Common myeloid progenitor, CD34-positive (primary cell): ENCODE data around the gene CYP27A1.

Experiments
- CTCF ChIA-PET: fragments of 350-600 bp; sonication (Branson Sonifier 250); formaldehyde crosslinking; loops from one replicate; lab custom pipeline; 2021; ENCODE audit warnings: antibody characterized with exemption; lab: Charles Lee
- POLR2A ChIA-PET: fragments of 350-600 bp; sonication (Branson Sonifier 250); formaldehyde crosslinking; loops from one replicate; lab custom pipeline; 2021; ENCODE audit warnings: antibody characterized with exemption; lab: Charles Lee
- DNase-seq, 3 donors: peaks; one replicate each; pipeline versions ENCODE4 v3.0.0 to v3.0.0-alpha.2; 2013
- H3K27ac ChIP-seq, 2 experiments: 1 replicate in 1 of 2; 2 replicates in 1 of 2; pipeline ENCODE4 v1.7.0; 2013; ENCODE audit warnings: inconsistent platforms in 2 of 2, low read length in 2 of 2, mild to moderate bottlenecking in 2 of 2, low read depth in 1 of 2, moderate library complexity in 1 of 2; ENCODE audit not compliant: severe bottlenecking in 2 of 2, insufficient read depth in 1 of 2, poor library complexity in 1 of 2
- H3K27me3 ChIP-seq, 5 experiments: replicated peaks in 2 of 5; 1 replicate in 3 of 5; 2 replicates in 2 of 5; pipeline versions ENCODE4 v1.6.1 to v1.7.0; 2013; ENCODE audit warnings: low read length in 4 of 5, mild to moderate bottlenecking in 2 of 5, moderate library complexity in 2 of 5, inconsistent platforms in 1 of 5; ENCODE audit not compliant: insufficient read depth in 5 of 5, control insufficient read depth in 4 of 5
- H3K36me3 ChIP-seq, 4 experiments: 1 replicate in 2 of 4; 2 replicates in 2 of 4; pipeline versions ENCODE4 v1.6.1 to v1.7.0; 2013; ENCODE audit warnings: low read length in 3 of 4, control low read depth in 1 of 4, mild to moderate bottlenecking in 1 of 4; ENCODE audit not compliant: control insufficient read depth in 4 of 4, insufficient read depth in 4 of 4
- H3K4me1 ChIP-seq, 4 experiments: 1 replicate in 3 of 4; 2 replicates in 1 of 4; pipeline versions ENCODE4 v1.6.1 to v1.7.1; 2013; ENCODE audit warnings: low read length in 3 of 4, mild to moderate bottlenecking in 3 of 4, control low read depth in 1 of 4, inconsistent platforms in 1 of 4, moderate library complexity in 1 of 4; ENCODE audit not compliant: control insufficient read depth in 4 of 4, insufficient read depth in 4 of 4; ENCODE audit errors: control extremely low read depth in 1 of 4
- H3K4me3 ChIP-seq, 7 experiments: 1 replicate in 4 of 7; 2 replicates in 3 of 7; pipeline versions ENCODE4 v1.5.1 to v1.7.0; 2013; ENCODE audit warnings: mild to moderate bottlenecking in 7 of 7, low read length in 6 of 7, moderate library complexity in 6 of 7, inconsistent platforms in 2 of 7, low read depth in 2 of 7, control low read depth in 1 of 7; ENCODE audit not compliant: insufficient read depth in 4 of 7, control insufficient read depth in 1 of 7; ENCODE audit errors: extremely low read depth in 1 of 7
- H3K9me3 ChIP-seq, 5 experiments: 1 replicate in 4 of 5; 2 replicates in 1 of 5; pipeline versions ENCODE4 v1.6.1 to v1.7.1; 2013; ENCODE audit warnings: low read length in 4 of 5, mild to moderate bottlenecking in 2 of 5, inconsistent platforms in 1 of 5, low read depth in 1 of 5, moderate library complexity in 1 of 5; ENCODE audit not compliant: control insufficient read depth in 4 of 5, insufficient read depth in 2 of 5; ENCODE audit errors: control extremely low read depth in 1 of 5
- WGBS: methylation state at CpG from one replicate; pipeline ENCODE4 v1.1.5; 2013; ENCODE audit not compliant: insufficient coverage; 5-methylcytosine and 5-hydroxymethylcytosine counted together

CYP27A1 gene

DNA sequence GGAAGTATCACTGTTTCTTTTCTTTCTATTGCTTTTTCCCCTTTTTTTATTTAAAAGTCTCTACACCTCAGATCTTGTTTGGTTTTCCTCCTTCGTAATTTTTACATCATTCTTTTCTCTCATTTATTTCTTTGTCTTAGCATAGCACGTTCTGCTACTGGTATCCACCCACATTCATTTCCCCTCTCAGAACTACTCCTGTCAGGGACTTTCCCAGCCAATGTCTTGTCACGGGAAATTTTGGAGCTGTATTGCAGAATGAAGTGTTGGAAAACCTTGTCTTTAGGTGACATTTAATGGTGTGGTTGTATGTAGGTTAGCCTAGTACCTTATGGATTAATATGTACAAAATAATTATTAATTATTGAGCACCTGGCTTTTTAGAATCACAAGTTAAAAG, 37.3 kb upstream of the CYP27A1 start:
- DNase-seq, result no peak
- ChIA-PET CTCF (interaction anchor here (1.2 kb wide), 1 partner anchor 154 kb away, joined by 3 read pairs; no protein-coding TSS in a partner anchor), POLR2A (no interaction called here)
- no peak overlapping the region for H3K27ac ChIP-seq
- H3K4me3 ChIP-seq, result no peak overlapping the region
- H3K4me1 ChIP-seq, result peaks cover 0 to 5% (median 1%) of the 10 kb centered on the region in 4 experiments
- WGBS, result 80% methylated on average over 1 of the region's 3 CpGs
- no peaks in the 10 kb centered on the region for H3K9me3 ChIP-seq
- H3K36me3 ChIP-seq, result peaks cover 20 to 60% (median 40%) of the 10 kb centered on the region in 4 experiments
- H3K27me3 ChIP-seq, result no peaks in the 10 kb centered on the region

DNA sequence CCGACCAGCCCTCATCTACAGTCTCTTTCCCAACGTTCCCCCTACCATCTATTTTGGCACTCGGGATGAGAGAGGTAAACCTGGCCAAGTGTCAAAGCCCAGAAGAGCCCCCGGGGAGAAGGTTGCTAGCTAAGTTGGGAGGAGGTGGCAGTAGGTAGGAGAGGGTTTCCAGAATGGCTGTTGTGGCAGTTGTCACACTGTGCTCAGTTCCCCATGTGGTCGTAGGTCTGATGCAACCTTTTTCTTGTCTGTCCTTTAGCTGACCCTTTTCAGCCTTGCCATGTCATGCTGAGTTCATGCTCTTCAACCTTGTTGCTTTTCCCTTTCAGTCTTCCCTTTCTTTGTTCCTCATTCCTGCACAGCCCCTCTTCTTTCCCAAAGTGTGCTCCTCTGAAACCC, 36.8 kb upstream of the CYP27A1 start:
- Histone ChIP-seq H3K27me3 (no peaks in the 10 kb centered on the region), H3K36me3 (peaks cover 19 to 60% (median 42%) of the 10 kb centered on the region in 4 experiments), H3K9me3 (no peaks in the 10 kb centered on the region), H3K4me3 (no peak overlapping the region), H3K4me1 (peaks cover 0 to 5% (median 1%) of the 10 kb centered on the region in 4 experiments), H3K27ac (no peak overlapping the region)
- POLR2A ChIA-PET, result no interaction called here
- CTCF ChIA-PET, result interaction anchor here (1.2 kb wide), 1 partner anchor 154 kb away, joined by 3 read pairs; no protein-coding TSS in a partner anchor
- DNase-seq, result peak in 1 of 3 donors; percentile 34
- 72% methylated on average over 4 of the region's 5 CpGs for WGBS

DNA sequence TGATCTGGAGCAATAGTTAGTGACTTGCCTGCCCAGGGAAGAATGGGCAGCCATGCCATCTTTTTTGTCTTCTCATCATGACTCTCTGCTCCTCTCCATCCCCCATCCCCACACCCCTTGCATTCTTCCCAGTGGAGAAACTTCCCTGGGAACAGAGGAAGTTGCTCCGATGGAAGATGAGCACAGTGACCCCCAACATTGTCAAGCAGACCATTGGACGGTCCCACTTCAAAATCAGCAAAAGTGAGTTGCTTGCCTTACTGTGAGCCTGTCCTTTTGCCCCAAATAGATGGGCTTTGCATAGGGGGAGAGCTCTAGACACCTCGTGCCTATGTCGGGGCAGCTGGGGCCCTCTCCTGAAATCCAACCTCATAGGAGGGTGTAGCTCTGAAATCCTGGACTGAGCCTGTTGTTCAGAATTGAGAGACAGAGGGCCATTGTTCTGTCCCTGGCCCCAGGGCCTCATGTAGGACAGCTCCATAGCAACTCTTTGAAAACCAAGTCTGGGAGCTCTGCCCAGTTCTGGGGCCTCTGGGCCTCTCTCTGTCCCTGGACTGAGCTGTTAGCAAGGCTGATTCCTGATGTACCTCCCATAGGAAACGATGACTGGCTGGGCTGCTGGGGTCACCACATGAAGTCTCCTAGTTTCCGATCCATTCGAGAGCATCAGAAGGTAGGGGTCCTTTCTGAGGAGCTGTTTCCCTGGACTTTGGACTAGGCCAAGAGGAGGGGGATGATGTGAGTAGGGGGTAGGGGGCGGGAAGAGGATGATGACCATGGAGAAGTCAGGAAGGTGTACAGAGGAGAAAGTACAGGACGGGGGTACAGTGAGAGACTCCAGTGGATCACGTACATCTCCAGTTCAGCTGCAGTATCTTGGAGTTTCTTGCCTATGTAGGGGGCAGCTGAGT, 36.1 kb upstream of the CYP27A1 start:
- 100% methylated on average over 8 of the region's 10 CpGs for WGBS
- Histone ChIP-seq H3K27ac (no peak overlapping the region), H3K4me1 (peaks cover 0 to 5% (median 1%) of the 10 kb centered on the region in 4 experiments), H3K4me3 (no peak overlapping the region), H3K9me3 (no peaks in the 10 kb centered on the region), H3K27me3 (no peaks in the 10 kb centered on the region), H3K36me3 (peaks cover 20 to 62% (median 46%) of the 10 kb centered on the region in 4 experiments)
- POLR2A ChIA-PET, result no interaction called here
- DNase-seq, result no peak
- CTCF ChIA-PET, result no interaction called here

DNA sequence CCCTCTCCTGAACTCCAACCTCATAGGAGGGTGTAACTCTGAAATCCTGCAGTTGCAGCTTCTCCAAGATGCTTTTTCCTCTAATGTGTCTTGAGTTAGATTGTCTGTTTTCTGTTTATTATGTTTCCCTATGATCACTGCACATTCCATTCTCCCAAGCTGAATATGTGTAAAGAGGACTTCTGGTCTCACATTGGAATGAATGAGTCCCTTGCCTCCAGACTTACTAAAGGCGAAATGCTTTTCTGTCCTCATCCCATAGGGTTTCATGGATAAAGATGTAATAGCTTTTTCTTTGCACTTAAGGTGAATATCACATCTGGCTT, 35.5 kb upstream of the CYP27A1 start:
- H3K27me3 ChIP-seq, result no peaks in the 10 kb centered on the region
- H3K9me3 ChIP-seq, result no peaks in the 10 kb centered on the region
- H3K36me3 ChIP-seq, result peaks cover 19 to 63% (median 47%) of the 10 kb centered on the region in 4 experiments
- POLR2A ChIA-PET, result interaction anchor here (0.7 kb wide), 1 partner anchor 95 kb away, joined by 3 read pairs; no protein-coding TSS in a partner anchor
- no peak overlapping the region for H3K27ac ChIP-seq
- peaks cover 0 to 5% (median 1%) of the 10 kb centered on the region in 4 experiments for H3K4me1 ChIP-seq
- H3K4me3 ChIP-seq, result no peak overlapping the region
- no peak for DNase-seq
- CTCF ChIA-PET, result no interaction called here
- no CpG with 5 or more reads among the region's 1 CpG for WGBS

DNA sequence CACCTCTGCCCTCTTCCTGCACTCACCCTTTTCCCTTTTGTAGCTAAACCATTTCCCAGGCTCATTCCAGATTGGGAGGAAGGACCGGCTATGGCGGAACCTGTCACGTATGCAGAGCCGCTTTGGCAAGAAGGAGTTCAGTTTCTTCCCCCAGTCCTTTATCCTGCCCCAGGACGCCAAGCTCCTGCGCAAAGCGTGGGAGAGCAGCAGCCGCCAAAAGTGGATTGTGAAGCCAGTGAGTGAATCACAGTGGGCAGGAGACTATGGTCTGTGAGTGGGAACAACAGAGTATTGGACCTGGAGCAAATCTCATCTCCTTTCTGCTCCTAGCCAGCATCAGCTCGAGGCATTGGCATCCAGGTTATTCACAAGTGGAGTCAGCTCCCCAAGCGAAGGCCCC, 35.0 kb upstream of the CYP27A1 start:
- peaks cover 0 to 5% (median 1%) of the 10 kb centered on the region in 4 experiments for H3K4me1 ChIP-seq
- POLR2A ChIA-PET, result interaction anchor here (0.7 kb wide), 1 partner anchor 94 kb away, joined by 3 read pairs; no protein-coding TSS in a partner anchor
- H3K9me3 ChIP-seq, result no peaks in the 10 kb centered on the region
- H3K27me3 ChIP-seq, result no peaks in the 10 kb centered on the region
- WGBS, result 98% methylated on average over 10 of the region's 10 CpGs
- no peak overlapping the region for H3K4me3 ChIP-seq
- no peak for DNase-seq
- H3K36me3 ChIP-seq, result peaks cover 19 to 65% (median 47%) of the 10 kb centered on the region in 4 experiments
- no peak overlapping the region for H3K27ac ChIP-seq
- CTCF ChIA-PET, result no interaction called here

DNA sequence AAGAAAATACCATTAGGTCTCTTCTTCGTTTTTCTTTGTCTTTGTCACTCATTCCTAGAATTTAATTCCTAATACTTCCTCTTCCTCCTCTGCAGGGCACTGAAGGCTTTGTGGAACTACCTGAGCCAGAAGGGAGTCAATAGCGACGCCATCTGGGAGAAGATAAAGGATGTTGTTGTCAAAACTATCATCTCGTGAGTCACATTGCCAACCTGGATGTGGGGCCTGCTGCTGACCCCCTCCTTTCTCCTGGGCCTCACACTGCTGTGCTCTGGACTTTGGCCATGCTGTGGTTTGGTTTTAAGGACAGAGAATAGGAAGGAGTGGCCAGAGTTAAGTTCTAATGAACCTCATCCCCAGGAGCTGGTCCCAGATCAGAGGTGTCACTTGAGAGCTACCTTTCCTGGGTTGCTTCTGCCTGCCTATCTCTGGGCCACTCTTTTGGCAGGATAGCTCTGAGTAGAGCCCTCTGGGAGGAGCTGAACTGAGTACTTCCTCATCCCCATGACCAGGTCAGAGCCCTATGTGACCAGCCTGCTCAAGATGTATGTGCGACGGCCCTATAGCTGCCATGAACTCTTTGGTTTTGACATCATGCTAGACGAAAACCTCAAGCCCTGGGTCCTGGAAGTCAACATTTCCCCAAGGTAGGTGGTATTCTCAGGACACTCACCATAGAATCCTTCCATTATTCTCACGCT, 33.1 kb upstream of the CYP27A1 start:
- peaks cover 20 to 84% (median 57%) of the 10 kb centered on the region in 4 experiments for H3K36me3 ChIP-seq
- DNase-seq, result no peak
- 100% methylated on average over 4 of the region's 8 CpGs for WGBS
- no peak overlapping the region for H3K4me3 ChIP-seq
- H3K27me3 ChIP-seq, result no peaks in the 10 kb centered on the region
- no peaks in the 10 kb centered on the region for H3K9me3 ChIP-seq
- peaks cover 0 to 5% (median 0%) of the 10 kb centered on the region in 4 experiments for H3K4me1 ChIP-seq
- ChIA-PET CTCF (interaction anchor here (0.7 to 1.4 kb wide), 2 partner anchors 13 to 63 kb away, joined by 3 read pairs; no protein-coding TSS in a partner anchor), POLR2A (no interaction called here)
- no peak overlapping the region for H3K27ac ChIP-seq
